PC-9 (cell line): ENCODE data around the gene CORIN.

Experiments used
- EZH2 ChIP-seq: fragments of 200-600 bp; sonication (generic); IDR thresholded peaks from 2 replicates; pipeline ENCODE4 v1.8.0; 2017; ENCODE audit warnings: antibody characterized with exemption, low read depth
- TF ChIP-seq, protein P1 (sequence below): fragments of 200-600 bp; sonication (generic); conservative IDR thresholded peaks from 2 replicates; pipeline ENCODE4 v1.6.1; 2017; ENCODE audit warnings: mixed run types, antibody characterized with exemption, mild to moderate bottlenecking, moderate library complexity

DNA sequence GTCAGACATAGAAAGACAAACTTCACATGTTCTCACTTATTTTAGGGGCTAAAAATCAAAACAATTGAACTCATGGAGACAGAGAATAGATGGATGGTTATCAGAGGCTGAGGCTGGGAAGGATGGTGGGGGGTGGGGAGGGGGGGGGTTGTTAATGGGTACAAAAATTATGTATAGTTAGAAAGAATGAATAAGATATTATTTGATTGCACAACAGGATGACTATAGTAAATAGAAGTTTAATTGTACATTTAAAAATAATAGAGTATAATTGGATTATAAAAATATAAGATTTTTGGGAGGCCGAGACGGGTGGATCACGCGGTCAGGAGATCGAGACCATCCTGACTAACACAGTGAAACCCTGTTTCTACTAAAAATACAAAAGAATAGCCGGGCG, 33.3 kb downstream of the CORIN start:
- TF ChIP-seq, protein P1, sequence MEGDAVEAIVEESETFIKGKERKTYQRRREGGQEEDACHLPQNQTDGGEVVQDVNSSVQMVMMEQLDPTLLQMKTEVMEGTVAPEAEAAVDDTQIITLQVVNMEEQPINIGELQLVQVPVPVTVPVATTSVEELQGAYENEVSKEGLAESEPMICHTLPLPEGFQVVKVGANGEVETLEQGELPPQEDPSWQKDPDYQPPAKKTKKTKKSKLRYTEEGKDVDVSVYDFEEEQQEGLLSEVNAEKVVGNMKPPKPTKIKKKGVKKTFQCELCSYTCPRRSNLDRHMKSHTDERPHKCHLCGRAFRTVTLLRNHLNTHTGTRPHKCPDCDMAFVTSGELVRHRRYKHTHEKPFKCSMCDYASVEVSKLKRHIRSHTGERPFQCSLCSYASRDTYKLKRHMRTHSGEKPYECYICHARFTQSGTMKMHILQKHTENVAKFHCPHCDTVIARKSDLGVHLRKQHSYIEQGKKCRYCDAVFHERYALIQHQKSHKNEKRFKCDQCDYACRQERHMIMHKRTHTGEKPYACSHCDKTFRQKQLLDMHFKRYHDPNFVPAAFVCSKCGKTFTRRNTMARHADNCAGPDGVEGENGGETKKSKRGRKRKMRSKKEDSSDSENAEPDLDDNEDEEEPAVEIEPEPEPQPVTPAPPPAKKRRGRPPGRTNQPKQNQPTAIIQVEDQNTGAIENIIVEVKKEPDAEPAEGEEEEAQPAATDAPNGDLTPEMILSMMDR: no peak
- TF ChIP-seq EZH2: no peak
